WTC11 (cell line): ENCODE measurements around the gene ZFYVE28. TPM values are rescaled to one million over a fixed set of nuclear protein-coding genes. Genes with fewer than 3 reads are reported as not detected.

ENCODE experiments used
- ATAC-seq: fragments of 200-7000 bp; cut with Tn5 transposase; 2 replicates; pipeline ENCODE4 v1.10.0; 2021; ENCODE audit warnings: mild to moderate bottlenecking, moderate library complexity
- CTCF ChIA-PET: fragments of 300-600 bp; sonication (Branson Sonifier 250); formaldehyde crosslinking; loops from one replicate; lab custom pipeline; 2021; ENCODE audit warnings: antibody characterized with exemption; lab: Charles Lee
- POLR2A ChIA-PET: fragments of 350-600 bp; sonication (Branson Sonifier 250); formaldehyde crosslinking; loops from one replicate; lab custom pipeline; 2021; ENCODE audit warnings: antibody characterized with exemption; lab: Charles Lee
- DNase-seq: peaks from one replicate; pipeline ENCODE4 v3.0.0; 2021; ENCODE audit warnings: low spot score
- H3K27ac Mint-ChIP-seq: 2 replicates; pipeline ENCODE4 v1.8.0; 2021; ENCODE audit warnings: mixed read lengths
- H3K27me3 Mint-ChIP-seq: 2 replicates; pipeline ENCODE4 v1.8.0; 2021; ENCODE audit warnings: low read depth, mild to moderate bottlenecking, moderate library complexity, mixed read lengths
- H3K36me3 Mint-ChIP-seq: 2 replicates; pipeline ENCODE4 v1.8.0; 2021; ENCODE audit warnings: mixed read lengths
- H3K4me1 Mint-ChIP-seq: 2 replicates; pipeline ENCODE4 v1.8.0; 2022; ENCODE audit warnings: mixed read lengths
- H3K4me3 Mint-ChIP-seq: 2 replicates; pipeline ENCODE4 v1.8.0; 2021; ENCODE audit warnings: mild to moderate bottlenecking, moderate library complexity, mixed read lengths
- H3K9me3 Mint-ChIP-seq: 2 replicates; pipeline ENCODE4 v1.8.0; 2021; ENCODE audit warnings: mixed read lengths
- ATF3 ChIP-seq: sonication (generic); formaldehyde crosslinking; conservative IDR thresholded peaks from 2 replicates; pipeline ENCODE4 v1.8.1; 2022; ENCODE audit warnings: mild to moderate bottlenecking, missing genetic modification reagents
- E2F4 ChIP-seq: sonication (generic); formaldehyde crosslinking; IDR thresholded peaks from 2 replicates; pipeline ENCODE4 v1.8.1; 2022; ENCODE audit warnings: low read depth, mild to moderate bottlenecking, moderate library complexity, missing genetic modification reagents, borderline replicate concordance
- ELF4 ChIP-seq: sonication (generic); formaldehyde crosslinking; IDR thresholded peaks from 2 replicates; pipeline ENCODE4 v1.8.1; 2022; ENCODE audit warnings: low read depth, mild to moderate bottlenecking, moderate library complexity, missing genetic modification reagents
- EMX1 ChIP-seq: fragments of 250-450 bp; sonication (Bioruptor Pico); IDR thresholded peaks from 2 replicates; pipeline ENCODE4 v1.8.0; 2021; ENCODE audit warnings: mild to moderate bottlenecking
- GTF2I ChIP-seq: fragments of 250-450 bp; sonication (Bioruptor Pico); conservative IDR thresholded peaks from 2 replicates; pipeline ENCODE4 v1.4.0; 2021; ENCODE audit warnings: mild to moderate bottlenecking
- IRF1 ChIP-seq: sonication (generic); formaldehyde crosslinking; IDR thresholded peaks from 2 replicates; pipeline ENCODE4 v1.8.0; 2023; ENCODE audit warnings: missing genetic modification reagents
- JAZF1 ChIP-seq: fragments of 250-450 bp; sonication (Bioruptor Pico); IDR thresholded peaks from 2 replicates; pipeline ENCODE4 v1.9.0; 2021; ENCODE audit warnings: moderate library complexity, mild to moderate bottlenecking, inconsistent platforms
- TCF7 ChIP-seq: sonication (generic); formaldehyde crosslinking; IDR thresholded peaks from 2 replicates; pipeline ENCODE4 v1.8.0; 2022; ENCODE audit warnings: mild to moderate bottlenecking, low read depth, missing genetic modification reagents, moderate library complexity
- ZNF138 ChIP-seq: sonication (generic); formaldehyde crosslinking; conservative IDR thresholded peaks from 2 replicates; pipeline ENCODE4 v1.8.1; 2022; ENCODE audit warnings: mild to moderate bottlenecking, moderate library complexity, missing genetic modification reagents
- ZNF396 ChIP-seq: fragments of 250-450 bp; sonication (Bioruptor Pico); IDR thresholded peaks from 2 replicates; pipeline ENCODE4 v1.8.0; 2021; ENCODE audit warnings: mild to moderate bottlenecking, moderate library complexity, borderline replicate concordance
- ZNF423 ChIP-seq: fragments of 250-450 bp; sonication (Bioruptor Pico); IDR thresholded peaks from 2 replicates; pipeline ENCODE4 v2.1.2; 2022; ENCODE audit warnings: mild to moderate bottlenecking, moderate library complexity
- total RNA-seq: library from RNA; stranded (reverse); gene quantifications from 3 replicates; pipeline ENCODE4 v1.2.3, GENCODE V29; 2021
- TF ChIP-seq, protein P1 (sequence below): fragments of 250-450 bp; sonication (Bioruptor Pico); IDR thresholded peaks from 2 replicates; pipeline ENCODE4 v1.9.0; 2021; ENCODE audit warnings: mild to moderate bottlenecking
- TF ChIP-seq, protein P2 (sequence below): sonication (generic); formaldehyde crosslinking; IDR thresholded peaks from 2 replicates; pipeline ENCODE4 v1.8.1; 2023; ENCODE audit warnings: mild to moderate bottlenecking, moderate library complexity, missing genetic modification reagents
- TF ChIP-seq, protein P3 (sequence below): sonication (generic); formaldehyde crosslinking; IDR thresholded peaks from 2 replicates; pipeline ENCODE4 v1.8.1; 2022; ENCODE audit warnings: mild to moderate bottlenecking, moderate library complexity, missing genetic modification reagents
- TF ChIP-seq, protein P4 (sequence below): sonication (generic); formaldehyde crosslinking; IDR thresholded peaks from 2 replicates; pipeline ENCODE4 v1.8.1; 2023; ENCODE audit warnings: mild to moderate bottlenecking, missing genetic modification reagents
- TF ChIP-seq, protein P5 (sequence below): sonication (generic); formaldehyde crosslinking; IDR thresholded peaks from 2 replicates; pipeline ENCODE4 v1.8.1; 2022; ENCODE audit warnings: mild to moderate bottlenecking, missing genetic modification reagents, moderate library complexity, borderline replicate concordance
- TF ChIP-seq, protein P6 (sequence below): sonication (generic); formaldehyde crosslinking; IDR thresholded peaks from 2 replicates; pipeline ENCODE4 v1.8.0; 2022; ENCODE audit warnings: mild to moderate bottlenecking, missing genetic modification reagents

ZFYVE28 gene
- total RNA-seq, 1 experiment from 2014 or later = 7.8 TPM

DNA sequence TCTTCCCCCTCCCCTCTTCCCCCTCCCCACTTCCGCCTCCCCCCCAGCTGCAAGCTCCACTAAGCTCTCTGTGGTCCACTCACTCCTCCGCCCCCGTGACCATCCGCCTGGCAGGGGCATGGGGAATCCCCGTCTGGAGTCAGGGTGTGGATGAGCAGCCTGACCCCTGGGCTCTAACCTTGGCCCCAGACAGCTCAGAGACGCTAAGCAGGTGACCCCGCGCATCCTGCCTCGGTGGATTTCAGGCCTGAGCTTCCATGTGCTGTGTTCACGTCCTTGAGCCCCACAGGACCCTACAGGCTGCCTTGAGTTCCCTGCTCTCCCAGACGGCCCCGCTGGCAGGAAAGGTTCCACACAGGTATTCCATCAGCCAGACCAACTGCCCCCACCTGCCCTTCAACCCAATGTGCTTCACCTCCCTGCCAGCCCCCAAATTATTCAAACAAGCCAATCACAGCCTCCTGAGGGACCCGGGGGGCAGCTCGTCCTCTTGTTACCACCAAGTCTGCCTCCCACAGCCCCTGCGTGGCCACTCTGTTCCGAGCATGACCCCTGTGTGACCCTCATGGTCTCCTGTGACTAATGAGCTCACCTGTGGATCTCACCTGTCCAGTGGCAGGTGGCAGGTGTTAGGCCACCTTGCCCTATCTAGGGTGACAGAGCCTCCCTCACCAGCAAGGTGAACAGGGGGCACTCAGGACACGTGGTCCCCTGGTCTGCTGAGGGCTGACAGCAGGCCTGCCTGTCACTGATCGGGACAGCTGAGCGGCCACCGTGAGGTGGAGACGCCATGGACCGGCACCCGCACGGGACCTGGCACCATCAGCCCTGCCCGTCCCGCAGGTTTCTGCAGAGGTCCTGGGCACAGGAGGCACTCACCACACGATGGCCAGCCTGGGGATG is 83.4 kb downstream of the ZFYVE28 start:
- no peaks in the 10 kb centered on the region for H3K36me3 Mint-ChIP-seq
- ATAC-seq = no peak
- TF ChIP-seq, protein P1, sequence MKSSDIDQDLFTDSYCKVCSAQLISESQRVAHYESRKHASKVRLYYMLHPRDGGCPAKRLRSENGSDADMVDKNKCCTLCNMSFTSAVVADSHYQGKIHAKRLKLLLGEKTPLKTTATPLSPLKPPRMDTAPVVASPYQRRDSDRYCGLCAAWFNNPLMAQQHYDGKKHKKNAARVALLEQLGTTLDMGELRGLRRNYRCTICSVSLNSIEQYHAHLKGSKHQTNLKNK (CRISPR knock-in tag) = no peak
- no peak for TF ChIP-seq TCF7 (CRISPR knock-in tag)
- no peak for TF ChIP-seq ZNF396
- TF ChIP-seq, protein P2, sequence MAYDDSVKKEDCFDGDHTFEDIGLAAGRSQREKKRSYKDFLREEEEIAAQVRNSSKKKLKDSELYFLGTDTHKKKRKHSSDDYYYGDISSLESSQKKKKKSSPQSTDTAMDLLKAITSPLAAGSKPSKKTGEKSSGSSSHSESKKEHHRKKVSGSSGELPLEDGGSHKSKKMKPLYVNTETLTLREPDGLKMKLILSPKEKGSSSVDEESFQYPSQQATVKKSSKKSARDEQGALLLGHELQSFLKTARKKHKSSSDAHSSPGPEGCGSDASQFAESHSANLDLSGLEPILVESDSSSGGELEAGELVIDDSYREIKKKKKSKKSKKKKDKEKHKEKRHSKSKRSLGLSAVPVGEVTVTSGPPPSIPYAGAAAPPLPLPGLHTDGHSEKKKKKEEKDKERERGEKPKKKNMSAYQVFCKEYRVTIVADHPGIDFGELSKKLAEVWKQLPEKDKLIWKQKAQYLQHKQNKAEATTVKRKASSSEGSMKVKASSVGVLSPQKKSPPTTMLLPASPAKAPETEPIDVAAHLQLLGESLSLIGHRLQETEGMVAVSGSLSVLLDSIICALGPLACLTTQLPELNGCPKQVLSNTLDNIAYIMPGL (CRISPR knock-in tag) = no peak
- no peak for TF ChIP-seq EMX1
- no peak for TF ChIP-seq ZNF423 (CRISPR knock-in tag)
- TF ChIP-seq, protein P3, sequence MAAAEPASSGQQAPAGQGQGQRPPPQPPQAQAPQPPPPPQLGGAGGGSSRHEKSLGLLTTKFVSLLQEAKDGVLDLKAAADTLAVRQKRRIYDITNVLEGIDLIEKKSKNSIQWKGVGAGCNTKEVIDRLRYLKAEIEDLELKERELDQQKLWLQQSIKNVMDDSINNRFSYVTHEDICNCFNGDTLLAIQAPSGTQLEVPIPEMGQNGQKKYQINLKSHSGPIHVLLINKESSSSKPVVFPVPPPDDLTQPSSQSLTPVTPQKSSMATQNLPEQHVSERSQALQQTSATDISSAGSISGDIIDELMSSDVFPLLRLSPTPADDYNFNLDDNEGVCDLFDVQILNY (CRISPR knock-in tag) = no peak
- TF ChIP-seq, all 79 proteins: peak for 0
- Mint-ChIP-seq H3K9me3 (no peaks in the 10 kb centered on the region), H3K4me1 (peaks cover 5% of the 10 kb centered on the region), H3K27ac (no peak overlapping the region), H3K4me3 (no peak overlapping the region), H3K27me3 (no peaks in the 10 kb centered on the region; the same call in 1 of the 2 replicates)
- ChIA-PET POLR2A (no interaction called here), CTCF (interaction anchor here (1.8 kb wide), 1 partner anchor 115 kb away, joined by 5 read pairs; no protein-coding TSS in a partner anchor)
- DNase-seq = no peak

- TF ChIP-seq JAZF1 (no peak), ATF3 (CRISPR knock-in tag) (no peak), GTF2I (CRISPR knock-in tag) (no peak), E2F4 (no peak), EMX1 (no peak), IRF1 (no peak), ELF4 (no peak), ZNF138 (CRISPR knock-in tag) (no peak)
- TF ChIP-seq, protein P2 (CRISPR knock-in tag) = no peak
- TF ChIP-seq, protein P4, sequence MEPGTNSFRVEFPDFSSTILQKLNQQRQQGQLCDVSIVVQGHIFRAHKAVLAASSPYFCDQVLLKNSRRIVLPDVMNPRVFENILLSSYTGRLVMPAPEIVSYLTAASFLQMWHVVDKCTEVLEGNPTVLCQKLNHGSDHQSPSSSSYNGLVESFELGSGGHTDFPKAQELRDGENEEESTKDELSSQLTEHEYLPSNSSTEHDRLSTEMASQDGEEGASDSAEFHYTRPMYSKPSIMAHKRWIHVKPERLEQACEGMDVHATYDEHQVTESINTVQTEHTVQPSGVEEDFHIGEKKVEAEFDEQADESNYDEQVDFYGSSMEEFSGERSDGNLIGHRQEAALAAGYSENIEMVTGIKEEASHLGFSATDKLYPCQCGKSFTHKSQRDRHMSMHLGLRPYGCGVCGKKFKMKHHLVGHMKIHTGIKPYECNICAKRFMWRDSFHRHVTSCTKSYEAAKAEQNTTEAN (CRISPR knock-in tag) = no peak
- TF ChIP-seq, protein P5, sequence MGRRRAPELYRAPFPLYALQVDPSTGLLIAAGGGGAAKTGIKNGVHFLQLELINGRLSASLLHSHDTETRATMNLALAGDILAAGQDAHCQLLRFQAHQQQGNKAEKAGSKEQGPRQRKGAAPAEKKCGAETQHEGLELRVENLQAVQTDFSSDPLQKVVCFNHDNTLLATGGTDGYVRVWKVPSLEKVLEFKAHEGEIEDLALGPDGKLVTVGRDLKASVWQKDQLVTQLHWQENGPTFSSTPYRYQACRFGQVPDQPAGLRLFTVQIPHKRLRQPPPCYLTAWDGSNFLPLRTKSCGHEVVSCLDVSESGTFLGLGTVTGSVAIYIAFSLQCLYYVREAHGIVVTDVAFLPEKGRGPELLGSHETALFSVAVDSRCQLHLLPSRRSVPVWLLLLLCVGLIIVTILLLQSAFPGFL = no peak
- TF ChIP-seq, protein P6, sequence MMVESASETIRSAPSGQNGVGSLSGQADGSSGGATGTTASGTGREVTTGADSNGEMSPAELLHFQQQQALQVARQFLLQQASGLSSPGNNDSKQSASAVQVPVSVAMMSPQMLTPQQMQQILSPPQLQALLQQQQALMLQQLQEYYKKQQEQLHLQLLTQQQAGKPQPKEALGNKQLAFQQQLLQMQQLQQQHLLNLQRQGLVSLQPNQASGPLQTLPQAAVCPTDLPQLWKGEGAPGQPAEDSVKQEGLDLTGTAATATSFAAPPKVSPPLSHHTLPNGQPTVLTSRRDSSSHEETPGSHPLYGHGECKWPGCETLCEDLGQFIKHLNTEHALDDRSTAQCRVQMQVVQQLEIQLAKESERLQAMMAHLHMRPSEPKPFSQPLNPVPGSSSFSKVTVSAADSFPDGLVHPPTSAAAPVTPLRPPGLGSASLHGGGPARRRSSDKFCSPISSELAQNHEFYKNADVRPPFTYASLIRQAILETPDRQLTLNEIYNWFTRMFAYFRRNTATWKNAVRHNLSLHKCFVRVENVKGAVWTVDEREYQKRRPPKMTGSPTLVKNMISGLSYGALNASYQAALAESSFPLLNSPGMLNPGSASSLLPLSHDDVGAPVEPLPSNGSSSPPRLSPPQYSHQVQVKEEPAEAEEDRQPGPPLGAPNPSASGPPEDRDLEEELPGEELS = no peak
- no peak for DNase-seq
- peaks cover 2% of the 10 kb centered on the region; the same call in 1 of the 2 replicates for H3K9me3 Mint-ChIP-seq
- H3K4me3 Mint-ChIP-seq = no peak overlapping the region
- H3K4me1 Mint-ChIP-seq = peaks cover 2% of the 10 kb centered on the region
- ATAC-seq = no peak
- H3K27ac Mint-ChIP-seq = no peak overlapping the region
- POLR2A ChIA-PET = no interaction called here
- H3K27me3 Mint-ChIP-seq = no peaks in the 10 kb centered on the region; the same call in 1 of the 2 replicates
- CTCF ChIA-PET = interaction anchor here (1.5 to 1.8 kb wide), 2 partner anchors 20 to 114 kb away, joined by 3 to 5 read pairs; no protein-coding TSS in a partner anchor
- H3K36me3 Mint-ChIP-seq = no peaks in the 10 kb centered on the region
Observed at GRCh38 chr4:2333916-2334644, 84.4 kb downstream of the ZFYVE28 start.
